Osteoblast (primary cell): ENCODE results near the gene ADARB1. TPM values are rescaled to one million over a fixed set of nuclear protein-coding genes. Genes with fewer than 3 reads are reported as not detected.
A peak's percentile ranks its signal among the peaks of the same experiment; 100 is the strongest.

Source experiments
- DNase-seq: peaks from one replicate; pipeline ENCODE4 v3.0.0; 2011; ENCODE audit warnings: low spot score, mixed read lengths; ENCODE audit not compliant: insufficient read length; ENCODE audit errors: missing footprints
- H2AFZ ChIP-seq: 2 replicates; pipeline ENCODE4 v1.6.0; 2011; ENCODE audit warnings: mild to moderate bottlenecking, low read length
- H3K27ac ChIP-seq: 2 replicates; pipeline ENCODE4 v1.5.1; 2011; ENCODE audit warnings: mild to moderate bottlenecking, low read depth, low read length, moderate library complexity
- H3K27me3 ChIP-seq: 2 replicates; pipeline ENCODE4 v1.6.0; 2012; ENCODE audit warnings: mild to moderate bottlenecking, control low read depth, inconsistent platforms, low read length, moderate library complexity; ENCODE audit not compliant: insufficient read depth
- H3K36me3 ChIP-seq: 2 replicates; pipeline ENCODE4 v1.5.1; 2011; ENCODE audit warnings: mild to moderate bottlenecking, low read length, control low read depth, moderate library complexity; ENCODE audit not compliant: insufficient read depth
- H3K4me1 ChIP-seq: 2 replicates; pipeline ENCODE4 v1.5.1; 2011; ENCODE audit warnings: mild to moderate bottlenecking, low read length, control low read depth, moderate library complexity; ENCODE audit not compliant: insufficient read depth
- H3K4me2 ChIP-seq: 2 replicates; pipeline ENCODE4 v1.6.0; 2011; ENCODE audit warnings: mild to moderate bottlenecking, low read length; ENCODE audit not compliant: insufficient read depth
- H3K4me3 ChIP-seq: fragments of 200-600 bp; sonication (generic); 3 replicates; pipeline ENCODE4 v1.5.1; 2012; ENCODE audit warnings: mild to moderate bottlenecking, low read length, inconsistent platforms; ENCODE audit not compliant: insufficient read depth
- H3K79me2 ChIP-seq: 2 replicates; pipeline ENCODE4 v1.6.0; 2012; ENCODE audit warnings: mild to moderate bottlenecking, low read length, control low read depth, inconsistent platforms; ENCODE audit not compliant: insufficient read depth
- H3K9me3 ChIP-seq: 2 replicates; pipeline ENCODE4 v1.5.1; 2011; ENCODE audit warnings: low read depth, low read length, control low read depth
- H4K20me1 ChIP-seq: 2 replicates; pipeline ENCODE4 v1.6.0; 2012; ENCODE audit warnings: mild to moderate bottlenecking, low read length, control low read depth; ENCODE audit not compliant: insufficient read depth
- CTCF ChIP-seq: IDR thresholded peaks from 2 replicates; pipeline ENCODE4 v1.5.1; 2011; ENCODE audit warnings: mild to moderate bottlenecking, low read depth, low read length, moderate library complexity; ENCODE audit errors: extremely low read depth
- total RNA-seq: library from RNA; depleted of rRNA; stranded (reverse); fragments of >200 nt; gene quantifications from 2 replicates; pipeline ENCODE4 v1.2.3, GENCODE V29; 2012

The ADARB1 gene
- total RNA-seq, 1 donor, result 19.5 TPM

GRCh38 chr21:45260191-45260825, 185.9 kb downstream of the ADARB1 start:
- H3K4me1 ChIP-seq, result no peaks in the 10 kb centered on the region
- peaks cover 15% of the 10 kb centered on the region for H4K20me1 ChIP-seq
- DNase-seq, result peak; percentile 55
- H3K36me3 ChIP-seq, result peaks cover 22% of the 10 kb centered on the region
- peaks cover 32% of the 10 kb centered on the region for H3K27me3 ChIP-seq
- H3K9me3 ChIP-seq, result no peaks in the 10 kb centered on the region
- no peak overlapping the region for H2AFZ ChIP-seq
- no peaks in the 10 kb centered on the region for H3K79me2 ChIP-seq
- no peak for TF ChIP-seq CTCF
- H3K4me2 ChIP-seq, result no peak overlapping the region
- H3K27ac ChIP-seq, result no peak overlapping the region
- H3K4me3 ChIP-seq, result no peak overlapping the region

DNA sequence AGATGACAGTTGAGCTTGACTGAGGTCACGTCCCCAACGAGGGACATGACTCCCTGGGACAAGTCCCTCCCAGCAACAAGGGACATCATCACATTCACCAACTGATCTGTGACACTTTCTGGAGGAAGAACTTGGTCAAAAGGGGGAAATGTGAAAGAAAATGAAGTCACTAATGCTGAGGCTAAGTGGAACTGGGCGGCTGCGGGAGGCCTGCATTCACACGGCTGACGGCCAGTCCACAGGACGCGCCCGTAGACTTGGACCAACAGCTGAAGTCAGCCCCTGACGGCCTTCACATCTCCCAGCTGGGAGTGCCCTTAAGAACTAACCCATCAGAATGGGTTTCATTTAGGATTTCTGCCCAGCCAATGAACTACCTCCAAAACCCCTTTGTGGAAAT, 186.7 kb downstream of the ADARB1 start:
- Histone ChIP-seq H3K4me3 (no peak overlapping the region), H4K20me1 (peaks cover 23% of the 10 kb centered on the region), H3K27ac (no peak overlapping the region), H3K27me3 (peaks cover 28% of the 10 kb centered on the region), H3K9me3 (no peaks in the 10 kb centered on the region), H3K36me3 (peaks cover 28% of the 10 kb centered on the region), H3K79me2 (no peaks in the 10 kb centered on the region), H3K4me1 (no peaks in the 10 kb centered on the region), H2AFZ (no peak overlapping the region), H3K4me2 (no peak overlapping the region)
- no peak for TF ChIP-seq CTCF
- peak; percentile 43 for DNase-seq

- H4K20me1 ChIP-seq, result peaks cover 29% of the 10 kb centered on the region
- peaks cover under 1% of the 10 kb centered on the region for H3K79me2 ChIP-seq
- H3K9me3 ChIP-seq, result no peaks in the 10 kb centered on the region
- H3K27ac ChIP-seq, result no peak overlapping the region
- peaks cover 38% of the 10 kb centered on the region for H3K36me3 ChIP-seq
- no peaks in the 10 kb centered on the region for H3K4me1 ChIP-seq
- peaks cover 28% of the 10 kb centered on the region for H3K27me3 ChIP-seq
- TF ChIP-seq CTCF, result no peak
- no peak overlapping the region for H2AFZ ChIP-seq
- H3K4me2 ChIP-seq, result no peak overlapping the region
- DNase-seq, result peak; percentile 25
- no peak overlapping the region for H3K4me3 ChIP-seq
Measured at GRCh38 chr21:45262041-45262581, 187.7 kb downstream of the ADARB1 start.

DNA sequence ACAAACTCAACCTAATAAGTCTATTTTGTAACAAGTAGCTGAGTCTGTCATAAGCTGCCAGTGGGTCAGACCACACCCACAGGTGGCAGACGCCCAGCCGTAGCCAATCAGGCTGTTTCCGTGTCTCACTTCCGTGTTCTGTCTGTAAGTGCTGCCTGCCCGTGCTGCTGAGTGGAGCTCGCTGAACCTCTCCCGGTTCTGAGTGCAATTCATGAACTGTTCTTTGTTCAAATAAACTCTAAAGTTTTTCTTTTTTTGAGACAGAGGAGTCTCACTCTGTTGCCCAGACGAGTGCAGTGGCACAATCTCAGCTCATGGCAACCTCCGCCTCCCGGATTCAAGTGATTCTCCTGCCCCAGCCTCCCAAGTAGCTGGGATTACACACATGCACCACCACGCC, 188.2 kb downstream of the ADARB1 start:
- H4K20me1 ChIP-seq, result peaks cover 29% of the 10 kb centered on the region
- H3K4me3 ChIP-seq, result no peak overlapping the region
- no peaks in the 10 kb centered on the region for H3K4me1 ChIP-seq
- H3K27ac ChIP-seq, result no peak overlapping the region
- peaks cover 5% of the 10 kb centered on the region for H3K79me2 ChIP-seq
- DNase-seq, result peak; percentile 22
- H3K4me2 ChIP-seq, result no peak overlapping the region
- H3K27me3 ChIP-seq, result peaks cover 26% of the 10 kb centered on the region
- no peak for TF ChIP-seq CTCF
- H3K9me3 ChIP-seq, result no peaks in the 10 kb centered on the region
- peaks cover 43% of the 10 kb centered on the region for H3K36me3 ChIP-seq
- no peak overlapping the region for H2AFZ ChIP-seq
